ENCODE measurements around the gene ZFYVE28.

GRCh38 chr4:2423066-2423465 is 4.6 kb upstream of the ZFYVE28 start:
- TF ChIP-seq TEAD4 (IDR thresholded peaks at IDR 0.05) (no peak), FOXM1 (IDR thresholded peaks at IDR 0.05; ENCODE audit: borderline replicate concordance, low read depth) (no peak), REST (IDR thresholded peaks at IDR 0.05; ENCODE audit: low read depth) (no peak), TAF1 (IDR thresholded peaks at IDR 0.05; ENCODE audit: low read depth) (no peak), CREB1 (IDR thresholded peaks at IDR 0.05; ENCODE audit: low read depth) (no peak), USF1 (IDR thresholded peaks at IDR 0.05) (no peak)
